HEK293 (cell line): ENCODE results near the gene CCDC61.
A peak's percentile ranks its signal among the peaks of the same experiment; 100 is the strongest.

Experiments
- CTCF ChIA-PET: fragments of 350-600 bp; formaldehyde crosslinking; extraction: SDS; loops from one replicate; lab custom pipeline; 2021; ENCODE audit warnings: antibody characterized with exemption; lab: Yijun Ruan, JAX
- POLR2A ChIA-PET: fragments of 300-600 bp; formaldehyde crosslinking; extraction: SDS; loops from one replicate; lab custom pipeline; 2020; ENCODE audit warnings: antibody characterized with exemption, inconsistent platforms; lab: Yijun Ruan, JAX
- H3K27ac ChIP-seq: fragments of 200-500 bp; sonication (Bioruptor generic); 2 replicates; pipeline ENCODE4 v1.5.1; 2014; ENCODE audit warnings: low read depth, low read length, control low read depth, inconsistent platforms; ENCODE audit errors: extremely low read depth
- H3K36me3 ChIP-seq, 2 experiments: fragments of 200-500 bp in 1 of 2; sonication (Bioruptor generic) in 1 of 2; 1 replicate in 1 of 2; 2 replicates in 1 of 2; pipeline ENCODE4 v1.5.1; 2014 to 2017; ENCODE audit warnings: inconsistent platforms in 2 of 2, low read length in 2 of 2; ENCODE audit not compliant: control insufficient read depth in 2 of 2, insufficient read depth in 1 of 2
- H3K4me1 ChIP-seq: fragments of 200-500 bp; sonication (Bioruptor generic); 2 replicates; pipeline ENCODE4 v1.5.1; 2014; ENCODE audit warnings: mild to moderate bottlenecking, low read length, inconsistent platforms; ENCODE audit not compliant: control insufficient read depth, insufficient read depth
- H3K4me3 ChIP-seq: 2 replicates; pipeline ENCODE4 v1.5.1; 2011; ENCODE audit warnings: low read depth, mild to moderate bottlenecking, control low read depth, low read length, moderate library complexity
- H3K9me3 ChIP-seq: fragments of 200-500 bp; sonication (Bioruptor generic); 2 replicates; pipeline ENCODE4 v1.5.1; 2014; ENCODE audit warnings: low read depth, low read length, inconsistent platforms; ENCODE audit not compliant: control insufficient read depth, insufficient read depth
- EGR2 ChIP-seq: fragments of 450-650 bp; formaldehyde crosslinking; IDR thresholded peaks from 2 replicates; pipeline ENCODE4 v1.5.1; 2016; ENCODE audit warnings: low read depth, missing biosample characterization, missing genetic modification characterization
- GLIS2 ChIP-seq: fragments of 450-650 bp; formaldehyde crosslinking; IDR thresholded peaks from 2 replicates; pipeline ENCODE4 v1.5.1; 2016; ENCODE audit warnings: missing biosample characterization, missing genetic modification characterization
- KLF10 ChIP-seq: fragments of 450-650 bp; IDR thresholded peaks from 2 replicates; pipeline ENCODE4 v1.5.1; 2018; ENCODE audit warnings: missing biosample characterization, mild to moderate bottlenecking, missing genetic modification characterization
- SP3 ChIP-seq: fragments of 450-650 bp; formaldehyde crosslinking; IDR thresholded peaks from 2 replicates; pipeline ENCODE4 v1.5.1; 2016; ENCODE audit warnings: missing biosample characterization, missing genetic modification characterization
- ZFHX2 ChIP-seq: fragments of 450-650 bp; formaldehyde crosslinking; conservative IDR thresholded peaks from 2 replicates; pipeline ENCODE4 v1.5.1; 2016; ENCODE audit warnings: missing biosample characterization, missing genetic modification characterization
- ZFP69B ChIP-seq: fragments of 450-650 bp; formaldehyde crosslinking; IDR thresholded peaks from 2 replicates; pipeline ENCODE4 v1.5.1; 2016; ENCODE audit warnings: missing biosample characterization, missing genetic modification characterization
- ZNF174 ChIP-seq: fragments of 450-650 bp; formaldehyde crosslinking; IDR thresholded peaks from 2 replicates; pipeline ENCODE4 v1.5.0; 2017; ENCODE audit warnings: missing biosample characterization, mild to moderate bottlenecking, missing genetic modification characterization
- ZNF324 ChIP-seq: fragments of 450-650 bp; formaldehyde crosslinking; IDR thresholded peaks from 2 replicates; pipeline ENCODE4 v1.5.1; 2016; ENCODE audit warnings: missing biosample characterization, missing genetic modification characterization
- ZNF391 ChIP-seq: fragments of 450-650 bp; formaldehyde crosslinking; IDR thresholded peaks from 2 replicates; pipeline ENCODE4 v1.5.1; 2016; ENCODE audit warnings: low read depth, missing biosample characterization, missing genetic modification characterization, borderline replicate concordance
- ZNF449 ChIP-seq: fragments of 450-650 bp; formaldehyde crosslinking; IDR thresholded peaks from 2 replicates; pipeline ENCODE4 v1.5.1; 2017; ENCODE audit warnings: missing biosample characterization, mild to moderate bottlenecking, missing genetic modification characterization, moderate library complexity
- ZNF639 ChIP-seq: fragments of 450-650 bp; formaldehyde crosslinking; IDR thresholded peaks from 2 replicates; pipeline ENCODE4 v1.5.1; 2016; ENCODE audit warnings: missing biosample characterization, missing genetic modification characterization
- ZNF664 ChIP-seq: fragments of 450-650 bp; formaldehyde crosslinking; IDR thresholded peaks from 2 replicates; pipeline ENCODE4 v1.5.1; 2016; ENCODE audit warnings: missing biosample characterization, missing genetic modification characterization
- ZNF704 ChIP-seq: fragments of 450-650 bp; formaldehyde crosslinking; IDR thresholded peaks from 2 replicates; pipeline ENCODE4 v1.5.1; 2016; ENCODE audit warnings: missing biosample characterization, missing genetic modification characterization
- ZNF830 ChIP-seq: fragments of 450-650 bp; IDR thresholded peaks from 2 replicates; pipeline ENCODE4 v1.5.0; 2018; ENCODE audit warnings: missing biosample characterization, missing genetic modification characterization, low read depth, mild to moderate bottlenecking, moderate library complexity
- ZSCAN30 ChIP-seq: fragments of 450-650 bp; IDR thresholded peaks from 2 replicates; pipeline ENCODE4 v1.5.1; 2018; ENCODE audit warnings: missing biosample characterization, mild to moderate bottlenecking, missing genetic modification characterization, moderate library complexity
- TF ChIP-seq, protein P1 (sequence below): fragments of 450-650 bp; formaldehyde crosslinking; IDR thresholded peaks from 2 replicates; pipeline ENCODE4 v1.5.1; 2016; ENCODE audit warnings: missing biosample characterization, missing genetic modification characterization
- TF ChIP-seq, protein P2 (sequence below): fragments of 450-650 bp; formaldehyde crosslinking; IDR thresholded peaks from 2 replicates; pipeline ENCODE4 v1.5.1; 2017; ENCODE audit warnings: missing biosample characterization, missing genetic modification characterization

The CCDC61 gene

DNA sequence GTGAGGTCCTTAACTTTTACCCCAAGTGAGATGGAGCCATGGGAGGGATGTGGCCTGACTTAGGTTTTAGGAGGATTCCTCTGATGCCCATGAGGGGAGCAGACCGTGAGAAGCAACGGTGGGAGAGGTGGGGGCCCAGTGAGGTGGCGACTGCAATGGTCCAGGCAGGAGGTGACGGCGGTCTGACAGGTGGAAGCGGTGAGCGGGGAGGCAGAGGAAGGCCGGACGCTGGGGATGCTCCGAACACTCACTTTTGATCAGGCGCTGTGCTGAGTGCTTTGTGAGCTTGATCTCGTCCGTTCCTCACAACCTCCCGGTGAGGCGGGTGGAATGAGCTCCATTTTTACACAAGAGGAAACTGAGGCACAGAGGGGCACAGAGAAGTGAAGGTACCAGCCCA is 33.2 kb upstream of the CCDC61 start:
- Histone ChIP-seq H3K4me1 (no peaks in the 10 kb centered on the region), H3K4me3 (no peak overlapping the region), H3K36me3 (peaks cover 0 to 12% of the 10 kb centered on the region in 2 experiments; a peak in 1 of 3 replicates), H3K27ac (no peak overlapping the region), H3K9me3 (no peaks in the 10 kb centered on the region)
- POLR2A ChIA-PET, result no interaction called here
- CTCF ChIA-PET, result interaction anchor here (0.5 to 1.1 kb wide), 2 partner anchors 18 to 60 kb away, joined by 3 to 5 read pairs; partner anchors contain the start of gene MYPOP
- TF ChIP-seq, protein P1, sequence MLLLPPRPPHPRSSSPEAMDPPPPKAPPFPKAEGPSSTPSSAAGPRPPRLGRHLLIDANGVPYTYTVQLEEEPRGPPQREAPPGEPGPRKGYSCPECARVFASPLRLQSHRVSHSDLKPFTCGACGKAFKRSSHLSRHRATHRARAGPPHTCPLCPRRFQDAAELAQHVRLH (tag by site-specific recombination), result no peak
- TF ChIP-seq ZNF174 (tag by site-specific recombination) (no peak), SP3 (tag by site-specific recombination) (no peak), ZNF391 (no peak), KLF10 (no peak), ZNF704 (tag by site-specific recombination) (no peak), GLIS2 (no peak), ZNF324 (tag by site-specific recombination) (no peak)

- H3K27ac ChIP-seq, result no peak overlapping the region
- no peaks in the 10 kb centered on the region for H3K9me3 ChIP-seq
- H3K4me1 ChIP-seq, result no peaks in the 10 kb centered on the region
- no peak overlapping the region for H3K4me3 ChIP-seq
- no peaks in the 10 kb centered on the region for H3K36me3 ChIP-seq
- TF ChIP-seq ZNF664, result no peak
- TF ChIP-seq, protein P2, sequence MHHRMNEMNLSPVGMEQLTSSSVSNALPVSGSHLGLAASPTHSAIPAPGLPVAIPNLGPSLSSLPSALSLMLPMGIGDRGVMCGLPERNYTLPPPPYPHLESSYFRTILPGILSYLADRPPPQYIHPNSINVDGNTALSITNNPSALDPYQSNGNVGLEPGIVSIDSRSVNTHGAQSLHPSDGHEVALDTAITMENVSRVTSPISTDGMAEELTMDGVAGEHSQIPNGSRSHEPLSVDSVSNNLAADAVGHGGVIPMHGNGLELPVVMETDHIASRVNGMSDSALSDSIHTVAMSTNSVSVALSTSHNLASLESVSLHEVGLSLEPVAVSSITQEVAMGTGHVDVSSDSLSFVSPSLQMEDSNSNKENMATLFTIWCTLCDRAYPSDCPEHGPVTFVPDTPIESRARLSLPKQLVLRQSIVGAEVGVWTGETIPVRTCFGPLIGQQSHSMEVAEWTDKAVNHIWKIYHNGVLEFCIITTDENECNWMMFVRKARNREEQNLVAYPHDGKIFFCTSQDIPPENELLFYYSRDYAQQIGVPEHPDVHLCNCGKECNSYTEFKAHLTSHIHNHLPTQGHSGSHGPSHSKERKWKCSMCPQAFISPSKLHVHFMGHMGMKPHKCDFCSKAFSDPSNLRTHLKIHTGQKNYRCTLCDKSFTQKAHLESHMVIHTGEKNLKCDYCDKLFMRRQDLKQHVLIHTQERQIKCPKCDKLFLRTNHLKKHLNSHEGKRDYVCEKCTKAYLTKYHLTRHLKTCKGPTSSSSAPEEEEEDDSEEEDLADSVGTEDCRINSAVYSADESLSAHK, result no peak
- TF ChIP-seq ZNF830 (tag by site-specific recombination), result no peak
- TF ChIP-seq ZFHX2 (tag by site-specific recombination), result peak; percentile 71
- TF ChIP-seq ZNF639, result no peak
- TF ChIP-seq ZFP69B (tag by site-specific recombination), result no peak
- TF ChIP-seq EGR2 (tag by site-specific recombination), result peak; percentile 80
- no peak for TF ChIP-seq ZSCAN30 (tag by site-specific recombination)
- TF ChIP-seq ZNF449 (tag by site-specific recombination), result no peak
- ChIA-PET POLR2A (no interaction called here), CTCF (interaction anchor here (0.6 kb wide), 1 partner anchor 1164 kb away, joined by 3 read pairs; the partner anchor contains the start of gene SAE1)
Measured at GRCh38 chr19:45967246-45967645, 28.0 kb upstream of the CCDC61 start.
